SK-N-SH (cell line): Measurements from ENCODE around the gene KCTD12. TPM values are rescaled to one million over a fixed set of nuclear protein-coding genes. Genes with fewer than 3 reads are reported as not detected.
A peak's percentile ranks its signal among the peaks of the same experiment; 100 is the strongest.

Experiments used
- CTCF ChIA-PET: fragments of 300-600, 350-600 bp; formaldehyde crosslinking; extraction: SDS; loops from one replicate; lab custom pipeline; 2021; lab: Yijun Ruan, JAX
- POLR2A ChIA-PET: fragments of 350-600 bp; sonication (Branson Sonifier 250); formaldehyde crosslinking; extraction: SDS; loops from one replicate; lab custom pipeline; 2020; ENCODE audit warnings: antibody characterized with exemption, inconsistent platforms; lab: Yijun Ruan, JAX
- DNase-seq: peaks from one replicate; pipeline ENCODE4 v3.0.0; 2012
- H2AFZ ChIP-seq: fragments of 200-600 bp; sonication (generic); 2 replicates; pipeline ENCODE4 v1.8.1; 2016; ENCODE audit warnings: antibody characterized with exemption, mild to moderate bottlenecking, low read depth
- H3F3A ChIP-seq: fragments of 200-600 bp; sonication (generic); replicated peaks from 2 replicates; pipeline ENCODE3; 2016; ENCODE audit warnings: antibody characterized with exemption, mild to moderate bottlenecking; ENCODE audit not compliant: insufficient read depth
- H3K27ac ChIP-seq, 2 experiments: fragments of 200-500 bp in 1 of 2; fragments of 200-600 bp in 1 of 2; sonication (Bioruptor generic) in 1 of 2; sonication (generic), shearing (Covaris generic) in 1 of 2; 2 replicates each; pipeline versions ENCODE4 v1.5.1 to v1.6.1; 2014 to 2016; ENCODE audit warnings: low read depth in 2 of 2, inconsistent platforms in 1 of 2, low read length in 1 of 2, mild to moderate bottlenecking in 1 of 2, mixed read lengths in 1 of 2
- H3K27me3 ChIP-seq: fragments of 200-600 bp; sonication (generic), shearing (Covaris generic); 2 replicates; pipeline ENCODE4 v1.6.1; 2016; ENCODE audit warnings: mixed run types; ENCODE audit not compliant: insufficient read depth
- H3K36me3 ChIP-seq, 2 experiments: fragments of 200-500 bp in 1 of 2; fragments of 200-600 bp in 1 of 2; sonication (Bioruptor generic) in 1 of 2; sonication (generic) in 1 of 2; replicated peaks in 1 of 2; 2 replicates each; pipeline versions ENCODE3 to v1.5.1; 2014 to 2016; ENCODE audit warnings: low read length in 1 of 2, mild to moderate bottlenecking in 1 of 2; ENCODE audit not compliant: insufficient read depth in 2 of 2, control insufficient read depth in 1 of 2
- H3K4me1 ChIP-seq, 2 experiments: fragments of 200-500 bp in 1 of 2; fragments of 200-600 bp in 1 of 2; sonication (Bioruptor generic) in 1 of 2; sonication (generic), shearing (Covaris generic) in 1 of 2; 2 replicates each; pipeline versions ENCODE4 v1.5.1 to v1.6.1; 2014 to 2016; ENCODE audit warnings: low read depth in 1 of 2, low read length in 1 of 2, mixed run types in 1 of 2; ENCODE audit not compliant: insufficient read depth in 2 of 2, control insufficient read depth in 1 of 2
- H3K4me2 ChIP-seq: fragments of 200-600 bp; sonication (generic), shearing (Covaris generic); 2 replicates; pipeline ENCODE4 v1.6.1; 2017; ENCODE audit warnings: mixed run types
- H3K4me3 ChIP-seq, 2 experiments: fragments of 200-500 bp in 1 of 2; fragments of 200-600 bp in 1 of 2; sonication (Bioruptor generic) in 1 of 2; sonication (generic), shearing (Covaris generic) in 1 of 2; 2 replicates each; pipeline versions ENCODE4 v1.5.1 to v1.8.1; 2014 to 2016; ENCODE audit warnings: low read depth in 2 of 2, inconsistent platforms in 1 of 2, low read length in 1 of 2, mild to moderate bottlenecking in 1 of 2, mixed read lengths in 1 of 2, moderate library complexity in 1 of 2
- H3K79me2 ChIP-seq: fragments of 200-600 bp; sonication (generic); 2 replicates; pipeline ENCODE4 v1.8.1; 2017; ENCODE audit warnings: mild to moderate bottlenecking; ENCODE audit not compliant: insufficient read depth
- H3K9ac ChIP-seq: fragments of 200-600 bp; sonication (generic); 2 replicates; pipeline ENCODE4 v1.6.1; 2017; ENCODE audit warnings: mixed run types
- H3K9me2 ChIP-seq: fragments of 200-600 bp; sonication (generic); 2 replicates; pipeline ENCODE4 v1.6.1; 2017; ENCODE audit warnings: mixed run types
- H3K9me3 ChIP-seq: fragments of 200-600 bp; sonication (generic); 2 replicates; pipeline ENCODE4 v1.6.1; 2017; ENCODE audit warnings: mixed run types, mild to moderate bottlenecking, moderate library complexity
- H4K20me1 ChIP-seq: fragments of 200-600 bp; sonication (generic); 2 replicates; pipeline ENCODE4 v1.6.1; 2017; ENCODE audit warnings: mild to moderate bottlenecking, mixed run types; ENCODE audit not compliant: insufficient read depth
- ELF1 ChIP-seq: IDR thresholded peaks from 2 replicates; pipeline ENCODE4 v1.4.0; 2012
- EP300 ChIP-seq, 2 experiments: IDR thresholded peaks; 2 replicates each; pipeline versions ENCODE4 v1.4.0 to v1.6.1; 2012; ENCODE audit warnings: borderline replicate concordance in 1 of 2, low read depth in 1 of 2, low read length in 1 of 2
- EZH2phosphoT487 ChIP-seq: fragments of 200-600 bp; sonication (generic); IDR thresholded peaks from 2 replicates; pipeline ENCODE4 v1.6.1; 2017; ENCODE audit warnings: low read depth, mixed run types, mild to moderate bottlenecking, antibody characterized with exemption, moderate library complexity, borderline replicate concordance
- FOXM1 ChIP-seq: IDR thresholded peaks from 2 replicates; pipeline ENCODE4 v1.4.0; 2012; ENCODE audit warnings: low read depth, mild to moderate bottlenecking
- GATA2 ChIP-seq: sonication (generic); formaldehyde crosslinking; IDR thresholded peaks from 2 replicates; pipeline ENCODE4 v1.5.0; 2020; ENCODE audit warnings: mild to moderate bottlenecking, missing genetic modification reagents
- JUND ChIP-seq: IDR thresholded peaks from 2 replicates; pipeline ENCODE4 v1.4.0; 2012
- MAX ChIP-seq: IDR thresholded peaks from 2 replicates; pipeline ENCODE4 v1.4.0; 2012; ENCODE audit warnings: low read depth
- MEF2A ChIP-seq: IDR thresholded peaks from 2 replicates; pipeline ENCODE4 v1.4.0; 2012; ENCODE audit warnings: low read depth, borderline replicate concordance
- NFIC ChIP-seq: IDR thresholded peaks from 2 replicates; pipeline ENCODE4 v1.4.0; 2012; ENCODE audit warnings: borderline replicate concordance
- NRF1 ChIP-seq: IDR thresholded peaks from 2 replicates; pipeline ENCODE4 v1.6.1; 2012; ENCODE audit warnings: low read depth, mild to moderate bottlenecking, low read length
- PBX3 ChIP-seq: IDR thresholded peaks from 2 replicates; pipeline ENCODE4; 2012
- RAD21 ChIP-seq: IDR thresholded peaks from 2 replicates; pipeline ENCODE4 v1.6.1; 2012; ENCODE audit warnings: mild to moderate bottlenecking, low read length
- RCOR1 ChIP-seq: fragments of 150-350 bp; IDR thresholded peaks from 2 replicates; pipeline ENCODE4 v1.6.1; 2017; ENCODE audit warnings: antibody characterized with exemption, low read length
- RFX5 ChIP-seq: IDR thresholded peaks from 2 replicates; pipeline ENCODE4 v1.6.1; 2012; ENCODE audit warnings: mild to moderate bottlenecking, improper control_type of control experiment, low read length
- TAF1 ChIP-seq: IDR thresholded peaks from 2 replicates; pipeline ENCODE4 v1.6.1; 2012; ENCODE audit warnings: low read depth, mild to moderate bottlenecking, low read length, moderate library complexity, borderline replicate concordance
- USF1 ChIP-seq: IDR thresholded peaks from 2 replicates; pipeline ENCODE4 v1.4.0; 2012; ENCODE audit warnings: low read depth, borderline replicate concordance
- YY1 ChIP-seq: IDR thresholded peaks from 2 replicates; pipeline ENCODE4 v1.4.0; 2012; ENCODE audit warnings: low read depth, mild to moderate bottlenecking
- WGBS: methylation state at CpG from one replicate; pipeline ENCODE4 v1.1.6; 2017; ENCODE audit warnings: low lambda C conversion rate; 5-methylcytosine and 5-hydroxymethylcytosine counted together
- polyA plus RNA-seq, 3 experiments: library from polyadenylated mRNA; depleted of rRNA; stranded (reverse); fragments of >200 nt; gene quantifications; 2 replicates each; pipeline ENCODE4 v1.2.3, GENCODE V29; 2012

KCTD12 gene
- polyA plus RNA-seq, 1 of the 3 experiments (the other 2 are of a cell fraction): 1.0 TPM

DNA sequence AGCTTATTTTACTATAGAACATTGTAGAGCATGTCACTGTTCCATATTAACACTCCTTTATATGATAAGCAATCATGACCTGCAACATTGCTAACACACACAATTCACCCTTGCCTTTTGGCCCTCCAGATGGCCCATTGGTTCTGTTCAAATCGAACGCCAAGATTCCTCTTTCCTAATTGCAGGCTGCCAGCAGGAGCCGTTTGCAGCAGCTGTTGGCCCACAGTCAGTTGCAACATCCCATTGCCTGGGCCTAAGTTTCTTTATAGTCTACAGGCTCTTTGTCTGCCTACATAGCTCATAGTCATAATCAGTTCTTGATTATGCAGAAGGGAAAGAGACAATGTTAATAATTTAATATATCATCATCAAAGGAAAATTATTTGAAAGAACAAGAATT lies 37.6 kb downstream of the KCTD12 start:
- Histone ChIP-seq H3K27me3 (no peaks in the 10 kb centered on the region), H3K4me2 (no peak overlapping the region), H3K79me2 (no peaks in the 10 kb centered on the region), H3K36me3 (no peaks in the 10 kb centered on the region), H4K20me1 (no peaks in the 10 kb centered on the region), H3K9ac (no peak overlapping the region), H3K9me3 (no peaks in the 10 kb centered on the region), H2AFZ (no peak overlapping the region), H3K4me3 (no peak overlapping the region), H3K4me1 (peaks cover 0 to 10% of the 10 kb centered on the region in 2 experiments; a peak in 3 of 4 replicates), H3K9me2 (no peaks in the 10 kb centered on the region), H3K27ac (no peak overlapping the region; a peak in 1 of 4 replicates), H3F3A (no peaks in the 10 kb centered on the region)
- ChIA-PET CTCF (interaction anchor here (0.9 to 2.6 kb wide), 5 partner anchors 10 to 114 kb away, joined by 3 to 11 read pairs (median 3); partner anchors contain the start of gene KCTD12), POLR2A (interaction anchor here (0.8 kb wide), 1 partner anchor 37 kb away, joined by 3 read pairs; the partner anchor contains the start of gene KCTD12)
- WGBS: 17% methylated on average over 3 of the region's 3 CpGs
- peak in 1 of 2 experiments; percentile 37; a peak in 1 of 4 replicates for TF ChIP-seq EP300 (IDR thresholded peaks at IDR 0.05; ENCODE audit: borderline replicate concordance in 1 of 2, low read depth in 1 of 2, low read length in 1 of 2)
- no peak for TF ChIP-seq TAF1
- TF ChIP-seq GATA2 (CRISPR knock-in tag): peak; percentile 27; the same call in 1 of the 2 replicates
- TF ChIP-seq RCOR1: 0 out of 2 replicates have a peak, but pooled peaks have one; percentile 21
- DNase-seq: no peak

- Histone ChIP-seq H3F3A (no peaks in the 10 kb centered on the region), H3K79me2 (no peaks in the 10 kb centered on the region), H3K36me3 (no peaks in the 10 kb centered on the region), H2AFZ (0 out of 2 replicates have a peak overlapping the region, but pooled peaks have one; percentile 39), H3K9me2 (no peaks in the 10 kb centered on the region), H3K4me3 (no peak overlapping the region), H3K27me3 (no peaks in the 10 kb centered on the region), H4K20me1 (no peaks in the 10 kb centered on the region), H3K4me2 (no peak overlapping the region), H3K9ac (no peak overlapping the region), H3K27ac (peak overlapping the region in 1 of 2 experiments; percentile 83; a peak in 2 of 4 replicates), H3K9me3 (no peaks in the 10 kb centered on the region), H3K4me1 (peaks cover 0 to 9% of the 10 kb centered on the region in 2 experiments; a peak in 2 of 4 replicates)
- no peak for DNase-seq
- TF ChIP-seq NFIC: no peak
- TF ChIP-seq YY1: no peak
- no peak for TF ChIP-seq RAD21
- TF ChIP-seq MAX: no peak
- TF ChIP-seq EP300 (IDR thresholded peaks at IDR 0.05; ENCODE audit: borderline replicate concordance in 1 of 2, low read depth in 1 of 2, low read length in 1 of 2): no peak
- no peak for TF ChIP-seq RFX5
- ChIA-PET POLR2A (no interaction called here), CTCF (interaction anchor here (1.3 kb wide), 1 partner anchor 33 kb away, joined by 5 read pairs; no protein-coding TSS in a partner anchor)
- WGBS: 69% methylated on average over 4 of the region's 4 CpGs
Observed at GRCh38 chr13:76846363-76846762, 39.8 kb downstream of the KCTD12 start.

GRCh38 chr13:76845865-76846264 lies 40.3 kb downstream of the KCTD12 start:
- 3% methylated on average over 2 of the region's 2 CpGs for WGBS
- no peak overlapping the region for H3K4me3 ChIP-seq
- no peaks in the 10 kb centered on the region for H3K36me3 ChIP-seq
- no peaks in the 10 kb centered on the region for H3K79me2 ChIP-seq
- H2AFZ ChIP-seq: 0 out of 2 replicates have a peak overlapping the region, but pooled peaks have one; percentile 39
- peak overlapping the region in 1 of 2 experiments; percentile 83; a peak in 2 of 4 replicates for H3K27ac ChIP-seq
- ChIA-PET CTCF (interaction anchor here (1.3 kb wide), 1 partner anchor 33 kb away, joined by 5 read pairs; no protein-coding TSS in a partner anchor), POLR2A (no interaction called here)
- H3K4me2 ChIP-seq: no peak overlapping the region
- peaks cover 0 to 9% of the 10 kb centered on the region in 2 experiments; a peak in 2 of 4 replicates for H3K4me1 ChIP-seq
- H3K9ac ChIP-seq: no peak overlapping the region
- H3F3A ChIP-seq: no peaks in the 10 kb centered on the region
- no peak for DNase-seq
- H3K9me3 ChIP-seq: no peaks in the 10 kb centered on the region
- no peaks in the 10 kb centered on the region for H3K27me3 ChIP-seq
- no peaks in the 10 kb centered on the region for H3K9me2 ChIP-seq
- no peaks in the 10 kb centered on the region for H4K20me1 ChIP-seq
- no peak for TF ChIP-seq NRF1
- TF ChIP-seq USF1: no peak
- no peak for TF ChIP-seq MEF2A
- TF ChIP-seq RAD21: no peak
- TF ChIP-seq ELF1: no peak
- no peak for TF ChIP-seq TAF1
- peak in 1 of 2 experiments; percentile 89; a peak in 2 of 4 replicates for TF ChIP-seq EP300 (IDR thresholded peaks at IDR 0.05; ENCODE audit: borderline replicate concordance in 1 of 2, low read depth in 1 of 2, low read length in 1 of 2)
- peak; percentile 32; the same call in 1 of the 2 replicates for TF ChIP-seq RCOR1
- TF ChIP-seq PBX3: peak; percentile 22; the same call in 1 of the 2 replicates
- no peak for TF ChIP-seq EZH2phosphoT487
- no peak for TF ChIP-seq JUND
- no peak for TF ChIP-seq MAX
- no peak for TF ChIP-seq NFIC
- no peak for TF ChIP-seq FOXM1
